Measurements from ENCODE around the gene RAP1GAP. TPM values are rescaled to one million over a fixed set of nuclear protein-coding genes. Genes with fewer than 3 reads are reported as not detected.

RAP1GAP gene
- total RNA-seq, 1 experiment from 2014 or later: 13.4 TPM

DNA sequence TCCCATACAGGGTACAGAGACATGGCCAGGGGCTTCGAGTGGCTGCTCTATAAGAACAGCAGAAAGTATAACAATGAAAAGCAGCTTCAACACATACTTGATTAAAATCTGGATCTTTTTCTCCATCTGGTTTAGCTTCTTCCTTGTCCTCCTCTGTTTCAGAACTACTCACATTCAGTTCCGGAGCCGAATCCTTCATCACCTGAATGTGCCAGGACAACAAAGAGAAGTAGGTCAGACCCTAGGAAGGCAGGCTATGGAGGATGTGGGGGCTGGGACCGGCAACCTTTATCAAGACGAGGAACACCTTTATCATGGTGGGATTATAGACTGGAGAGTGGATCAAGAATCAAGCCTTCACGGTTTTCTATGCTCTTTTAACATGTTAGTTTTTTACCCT is 32.2 kb upstream of the RAP1GAP start:
- Histone ChIP-seq H3K36me3 (ENCODE audit: control insufficient read depth in 1 of 2, insufficient read depth in 2 of 2, low read length in 2 of 2) (peaks cover 7 to 11% of the 10 kb centered on the region in 2 experiments; a peak in 3 of 4 replicates), H3K4me2 (ENCODE audit: low read length) (no peak overlapping the region), H2AFZ (ENCODE audit: low read depth, low read length, poor library complexity, severe bottlenecking) (no peak overlapping the region), H3K27me3 (ENCODE audit: insufficient read depth, low read length) (no peaks in the 10 kb centered on the region), H3K79me2 (ENCODE audit: insufficient read depth, low read length) (no peaks in the 10 kb centered on the region; the same call in 1 of the 2 replicates), H3K27ac (ENCODE audit: low read depth, low read length) (no peak overlapping the region), H3K4me1 (ENCODE audit: control insufficient read depth in 1 of 2, insufficient read depth in 2 of 2, low read length in 2 of 2) (no peaks in the 10 kb centered on the region), H3K9me3 (ENCODE audit: control insufficient read depth in 1 of 2, insufficient read depth in 1 of 2, low read depth in 1 of 2, low read length in 2 of 2) (no peaks in the 10 kb centered on the region), H3K4me3 (replicated peaks in 1 of 2; ENCODE audit: low read depth in 1 of 2, low read length in 2 of 2) (no peak overlapping the region), H4K20me1 (ENCODE audit: insufficient read depth) (no peaks in the 10 kb centered on the region), H3K9ac (ENCODE audit: low read length) (no peak overlapping the region), H3K9me2 (ENCODE audit: insufficient read depth) (no peaks in the 10 kb centered on the region)
- ChIA-PET RAD21 (ENCODE audit: low non-redundant PET in 1 of 2, low total read pairs in 2 of 2, uncharacterized antibody in 2 of 2, unreplicated experiment in 2 of 2) (no interaction called here), POLR2A (no interaction called here), CTCF (no interaction called here)
- intact Hi-C loops (cut with micrococcal nuclease): no loop called here
- no TSS peak for BruUV-seq (replicated peaks)
- no peak for TF ChIP-seq SIN3A (IDR thresholded peaks at IDR 0.05; ENCODE audit: low read depth)
- TF ChIP-seq SRF (IDR thresholded peaks at IDR 0.05; ENCODE audit: low read depth): no peak
- TF ChIP-seq CEBPB (IDR thresholded peaks at IDR 0.05; ENCODE audit: low read depth): no peak
- TF ChIP-seq TCF7L2 (IDR thresholded peaks at IDR 0.05; ENCODE audit: borderline replicate concordance, extremely low read depth, insufficient read depth, insufficient read length): no peak
- TF ChIP-seq RAD21 (IDR thresholded peaks at IDR 0.05; ENCODE audit: low read depth): no peak
- TF ChIP-seq, protein P1, sequence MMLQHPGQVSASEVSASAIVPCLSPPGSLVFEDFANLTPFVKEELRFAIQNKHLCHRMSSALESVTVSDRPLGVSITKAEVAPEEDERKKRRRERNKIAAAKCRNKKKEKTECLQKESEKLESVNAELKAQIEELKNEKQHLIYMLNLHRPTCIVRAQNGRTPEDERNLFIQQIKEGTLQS (IDR thresholded peaks at IDR 0.05): no peak
- no peak for TF ChIP-seq ZFX (IDR thresholded peaks at IDR 0.05)
- no peak for TF ChIP-seq ZNF274 (IDR thresholded peaks at IDR 0.05; ENCODE audit: low read depth, low read length)
- TF ChIP-seq, protein P2, sequence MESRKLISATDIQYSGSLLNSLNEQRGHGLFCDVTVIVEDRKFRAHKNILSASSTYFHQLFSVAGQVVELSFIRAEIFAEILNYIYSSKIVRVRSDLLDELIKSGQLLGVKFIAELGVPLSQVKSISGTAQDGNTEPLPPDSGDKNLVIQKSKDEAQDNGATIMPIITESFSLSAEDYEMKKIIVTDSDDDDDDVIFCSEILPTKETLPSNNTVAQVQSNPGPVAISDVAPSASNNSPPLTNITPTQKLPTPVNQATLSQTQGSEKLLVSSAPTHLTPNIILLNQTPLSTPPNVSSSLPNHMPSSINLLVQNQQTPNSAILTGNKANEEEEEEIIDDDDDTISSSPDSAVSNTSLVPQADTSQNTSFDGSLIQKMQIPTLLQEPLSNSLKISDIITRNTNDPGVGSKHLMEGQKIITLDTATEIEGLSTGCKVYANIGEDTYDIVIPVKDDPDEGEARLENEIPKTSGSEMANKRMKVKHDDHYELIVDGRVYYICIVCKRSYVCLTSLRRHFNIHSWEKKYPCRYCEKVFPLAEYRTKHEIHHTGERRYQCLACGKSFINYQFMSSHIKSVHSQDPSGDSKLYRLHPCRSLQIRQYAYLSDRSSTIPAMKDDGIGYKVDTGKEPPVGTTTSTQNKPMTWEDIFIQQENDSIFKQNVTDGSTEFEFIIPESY (IDR thresholded peaks at IDR 0.05; ENCODE audit: extremely low read depth, insufficient replicate concordance, low read length): no peak
- TF ChIP-seq CBX3 (IDR thresholded peaks at IDR 0.05; ENCODE audit: low read depth): no peak
- no peak for TF ChIP-seq YY1 (IDR thresholded peaks at IDR 0.05; ENCODE audit: extremely low read depth, insufficient replicate concordance, low read depth, low read length)
- ATAC-seq (no peak), DNase-seq (ENCODE audit: low read depth, low spot score) (no peak)

Data from HCT116 (cell line).